Stimulated activated CD4-positive, alpha-beta T cell treated with anti-CD3 and anti-CD28 coated beads, Interleukin-12 subunit alpha, Interleukin-12 subunit beta, amount 100 ng/mL, for 48 hours (primary cell): ENCODE measurements around the gene NELFB.

Experiments
- DNase-seq, 3 donors: peaks; one replicate each; pipeline ENCODE4 v3.0.0-alpha.2; 2020; ENCODE audit warnings: low read depth in 2 of 3, low spot score in 1 of 3

NELFB gene

DNA sequence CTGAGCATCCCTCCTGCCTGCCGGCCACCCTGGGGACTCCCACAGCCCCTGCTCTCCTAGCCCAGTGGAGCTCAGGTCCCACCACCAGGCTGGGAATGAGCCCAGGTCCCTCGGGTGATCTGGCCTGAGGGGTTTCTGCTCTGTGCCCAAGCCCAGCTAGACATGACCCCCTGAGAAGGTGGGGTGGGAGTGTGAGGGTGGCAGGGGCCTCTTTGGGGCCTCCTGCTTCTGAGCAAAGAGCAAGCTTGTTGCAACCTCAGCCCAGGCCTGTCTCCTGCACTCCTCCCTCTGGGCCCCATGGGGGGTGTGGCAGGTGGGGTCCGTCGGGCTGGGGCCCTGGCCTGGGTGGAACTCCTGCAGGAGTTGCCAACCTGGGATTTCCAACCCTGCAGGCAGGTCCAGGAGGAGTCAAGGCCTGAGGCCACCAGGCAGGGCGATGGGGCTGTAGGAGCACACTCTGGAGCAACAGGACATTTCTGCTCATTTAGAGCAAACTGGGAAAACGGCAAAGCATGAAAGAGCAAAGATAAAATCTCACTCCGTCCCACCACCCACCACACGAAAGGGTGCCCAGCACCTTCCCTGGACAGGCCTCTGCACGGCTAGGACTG is 58.3 kb downstream of the NELFB start:
- DNase-seq, result no peak

DNA sequence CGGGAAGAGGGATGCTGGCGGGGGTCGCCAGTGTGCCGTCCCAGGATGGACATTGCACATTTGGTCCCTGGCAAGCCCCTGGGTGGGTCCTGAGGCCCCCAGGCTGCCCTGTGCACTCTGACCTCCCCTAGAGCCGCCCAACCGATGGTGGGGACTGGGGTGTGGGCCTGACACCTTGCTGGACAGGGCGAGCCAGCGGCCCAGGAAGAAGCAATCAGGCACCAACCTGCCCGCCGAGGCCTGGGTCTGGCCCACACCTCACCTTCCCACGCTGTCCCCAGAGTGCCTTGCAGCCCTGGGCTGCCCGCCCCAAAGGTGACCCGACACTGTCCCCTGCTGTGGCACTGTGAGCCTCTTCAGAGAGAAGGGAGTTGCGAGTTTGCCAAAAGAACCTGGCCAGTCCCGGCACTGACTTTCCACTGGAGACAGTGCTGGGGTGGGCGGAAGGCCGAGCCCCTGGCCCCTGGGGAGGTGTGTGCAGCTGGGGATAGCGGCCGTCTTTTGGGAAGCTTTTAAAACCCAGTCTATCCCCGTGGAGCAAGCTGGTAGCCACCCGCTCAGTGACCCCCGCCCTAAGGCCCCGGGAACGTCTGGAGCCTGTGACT is 58.9 kb downstream of the NELFB start:
- no peak for DNase-seq

DNA sequence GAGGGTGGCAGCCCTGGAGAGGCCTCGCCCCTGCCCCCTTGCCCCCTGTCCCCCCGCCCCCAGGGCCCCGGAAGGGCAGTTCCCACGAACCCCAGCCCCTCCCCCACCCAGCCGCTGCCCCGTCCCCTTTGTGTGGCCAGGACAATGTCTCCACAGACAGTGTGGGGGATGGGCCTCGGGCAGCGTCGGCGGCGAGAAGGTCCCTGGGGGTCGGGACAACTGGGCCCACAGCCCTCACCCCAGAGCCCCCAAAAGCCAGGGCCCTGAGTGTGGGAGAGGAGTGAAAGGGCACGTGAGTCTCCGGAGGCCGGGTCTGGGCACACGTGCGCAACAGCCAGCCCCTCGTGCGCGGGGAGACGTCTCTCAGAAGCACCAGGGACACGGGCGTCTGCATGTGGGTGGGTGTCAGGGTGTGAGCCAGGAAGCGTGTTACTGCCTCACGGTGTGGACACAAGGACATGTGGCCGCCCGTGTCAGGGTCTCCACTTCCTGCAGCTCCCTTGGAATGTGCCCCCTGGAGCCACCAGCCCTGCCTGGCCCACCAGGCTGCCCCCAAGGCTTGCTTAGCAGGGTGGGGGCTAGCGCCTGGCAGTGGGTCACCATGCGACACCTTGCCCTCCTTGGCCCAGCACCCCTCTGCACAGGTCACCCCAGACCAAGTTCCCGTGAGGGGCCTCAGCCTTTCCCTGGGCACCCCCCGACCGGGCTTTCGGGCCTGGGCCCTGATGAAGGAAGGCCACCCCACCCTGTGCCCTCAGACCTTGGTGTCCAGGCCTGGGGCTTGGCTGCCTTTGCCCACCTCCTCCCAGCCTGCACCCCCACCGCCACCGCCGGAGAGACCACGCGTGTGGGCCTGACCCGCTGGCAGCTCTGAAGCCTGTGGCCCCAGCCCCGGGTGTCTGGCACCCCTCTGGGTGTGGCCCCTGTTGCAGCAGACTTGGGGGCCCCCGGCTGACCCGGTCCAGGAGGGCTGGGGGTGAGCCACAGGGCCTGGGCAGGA is 59.7 kb downstream of the NELFB start:
- no peak for DNase-seq

DNA sequence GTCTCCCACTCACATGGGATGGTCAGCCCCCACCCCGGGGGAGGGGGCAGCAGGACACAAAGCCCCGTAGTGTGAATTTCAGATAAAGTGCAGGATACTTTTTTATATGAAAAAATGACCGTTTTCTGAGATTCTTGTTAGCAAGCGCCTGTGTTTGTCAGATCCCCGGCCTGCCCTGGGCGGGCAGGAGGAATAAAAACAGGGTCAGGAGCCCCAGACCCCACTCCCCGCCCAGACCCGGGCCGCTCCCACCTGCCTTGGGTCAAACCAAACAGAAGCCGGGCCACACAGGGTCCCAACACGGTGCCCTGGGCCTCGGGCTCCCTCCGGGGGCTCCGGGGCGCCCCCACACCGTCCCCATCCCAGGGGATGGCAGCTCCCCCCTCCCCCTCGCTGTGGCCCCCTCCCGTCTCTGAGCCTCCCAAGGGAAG is 60.5 kb downstream of the NELFB start:
- DNase-seq, result no peak

DNA sequence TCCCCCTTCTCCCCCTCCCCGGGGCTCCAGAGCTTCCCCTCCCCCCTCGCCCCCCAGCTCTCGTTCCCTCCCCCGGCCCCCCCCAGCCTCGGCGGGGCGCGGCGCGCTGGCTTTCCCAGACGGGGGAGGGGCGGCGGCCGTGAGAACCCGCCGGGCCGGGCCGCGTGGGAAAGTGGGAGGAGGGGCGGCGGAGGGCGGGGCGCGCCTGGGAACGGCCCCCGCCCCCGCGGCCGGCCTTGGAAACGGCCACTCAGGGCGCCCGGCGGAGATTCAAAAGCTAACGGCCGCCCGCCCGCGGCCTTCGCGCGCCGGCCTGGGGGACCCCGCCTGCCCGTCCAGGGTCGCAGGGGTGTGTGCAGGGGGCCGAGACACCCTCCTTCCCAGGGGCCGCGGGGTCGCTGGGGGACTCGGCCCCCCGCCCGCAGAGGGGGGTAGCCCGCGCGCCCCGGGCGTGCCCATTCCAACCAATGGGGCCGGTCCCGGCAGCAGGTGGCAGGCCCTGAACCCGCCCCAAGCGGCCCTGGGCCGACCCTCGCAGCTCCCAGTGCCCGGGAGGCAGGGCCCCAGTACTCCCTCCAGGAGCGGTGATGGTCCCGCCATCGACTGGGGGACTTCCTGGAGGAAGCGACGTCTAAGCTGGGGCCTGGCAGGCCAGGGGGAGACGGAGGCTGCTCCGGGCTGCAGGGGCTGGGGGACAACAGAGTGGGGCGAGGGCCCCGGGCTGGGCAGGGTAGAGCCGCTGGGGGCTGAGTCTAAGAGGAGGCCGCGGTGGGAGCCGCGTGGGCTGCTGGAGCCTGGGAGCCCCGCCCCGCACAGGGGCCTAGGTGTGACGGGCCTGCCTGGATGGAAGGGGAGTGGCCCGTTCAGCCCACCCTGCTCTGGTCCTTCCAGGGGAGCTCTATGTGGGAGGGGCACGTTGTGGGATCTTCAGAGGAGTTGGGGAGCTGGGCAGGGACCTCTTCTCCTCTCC is 61.2 kb downstream of the NELFB start:
- no peak for DNase-seq

DNA sequence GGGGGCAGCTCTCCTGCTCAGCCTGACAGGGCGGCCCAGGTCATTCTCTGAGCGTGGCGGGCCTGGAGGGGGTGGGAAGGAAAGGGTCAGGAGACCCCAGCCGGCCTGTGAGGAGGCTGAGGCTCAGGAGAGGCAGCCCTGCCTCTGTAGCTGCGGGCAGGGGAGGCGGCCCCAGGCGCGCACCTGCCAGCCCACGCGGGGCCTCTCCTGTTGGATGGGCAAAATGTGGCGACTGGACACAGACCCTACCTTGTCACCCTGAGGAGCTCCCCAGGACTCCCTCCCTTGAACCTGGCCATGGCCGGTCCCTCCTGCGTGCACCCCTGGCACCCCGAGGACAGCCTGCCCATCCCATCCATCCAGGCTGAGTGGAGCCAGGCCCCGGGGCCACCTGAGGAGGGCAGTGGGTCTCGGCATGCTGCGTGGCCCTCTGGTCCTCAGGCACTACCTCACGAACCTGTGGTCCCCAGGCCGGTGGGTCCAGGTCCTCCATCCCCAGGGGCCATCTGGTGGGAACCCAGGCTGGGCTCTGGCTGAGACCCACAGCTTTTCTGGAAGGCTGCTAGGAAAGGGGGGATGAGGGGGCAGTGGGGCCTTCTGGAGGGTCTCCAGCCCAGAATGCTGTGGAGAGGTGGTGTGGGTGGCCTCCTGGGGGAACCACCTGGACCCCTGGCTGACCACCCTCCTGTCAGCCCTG is 62.0 kb downstream of the NELFB start:
- DNase-seq, result no peak

DNA sequence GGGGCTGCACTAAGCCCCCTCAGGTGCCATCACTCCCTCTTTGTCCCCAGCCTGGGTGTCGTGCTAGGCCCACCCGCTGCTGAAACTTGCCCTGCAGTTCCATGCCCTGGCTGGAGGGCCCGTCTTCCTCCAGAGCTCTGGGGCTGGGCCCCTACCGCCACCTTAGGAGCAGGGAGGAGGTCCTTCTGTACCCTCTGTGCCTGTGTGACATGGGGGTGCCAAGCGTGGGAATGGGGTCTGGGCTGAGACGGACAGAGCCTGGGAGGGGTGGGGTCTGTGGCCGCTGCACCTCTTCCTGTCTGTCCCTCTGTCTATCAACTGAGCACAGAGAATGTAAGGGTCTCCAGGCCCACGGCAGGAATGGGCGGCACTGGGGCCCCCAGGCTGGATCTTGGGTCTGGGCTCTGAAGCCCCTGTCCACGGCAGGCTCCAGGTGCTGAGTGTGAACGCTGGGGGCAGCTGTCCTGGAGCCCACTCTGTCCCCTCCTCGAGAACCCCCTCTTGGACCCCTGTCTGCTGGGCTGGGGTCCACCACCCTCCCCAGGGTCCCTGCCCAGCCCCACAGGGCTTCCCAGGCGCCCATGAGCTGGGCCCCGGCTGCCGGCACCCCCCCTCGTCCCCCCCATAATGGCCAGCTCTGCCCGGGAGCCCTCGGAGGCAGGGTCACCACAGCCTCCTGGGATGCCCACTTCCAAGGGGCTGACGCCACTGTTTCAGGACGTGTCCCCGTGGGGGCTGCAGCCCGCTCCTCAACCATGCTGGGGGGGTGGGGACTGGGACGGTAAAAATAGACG is 62.8 kb downstream of the NELFB start:
- DNase-seq, result no peak

DNA sequence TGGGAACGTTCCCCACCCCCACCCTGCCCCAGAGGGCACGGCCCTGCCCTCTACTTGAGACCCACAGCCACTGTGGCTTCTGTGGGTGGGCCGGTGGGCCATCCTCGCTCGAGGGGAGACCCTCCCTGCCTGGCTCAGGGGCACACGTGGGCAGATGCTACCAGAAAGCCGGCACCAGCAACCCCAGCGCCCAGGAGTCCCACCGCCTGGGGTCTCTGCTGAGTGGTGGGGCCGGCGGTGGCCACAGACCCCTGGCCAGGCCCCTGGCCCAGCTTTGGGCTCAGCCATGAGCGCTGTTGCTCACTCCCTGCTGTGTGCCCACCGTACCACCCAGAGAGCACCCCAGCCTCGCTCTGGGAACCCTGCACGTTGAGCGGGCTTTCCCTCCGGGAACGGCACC is 63.5 kb downstream of the NELFB start:
- DNase-seq, result no peak

DNA sequence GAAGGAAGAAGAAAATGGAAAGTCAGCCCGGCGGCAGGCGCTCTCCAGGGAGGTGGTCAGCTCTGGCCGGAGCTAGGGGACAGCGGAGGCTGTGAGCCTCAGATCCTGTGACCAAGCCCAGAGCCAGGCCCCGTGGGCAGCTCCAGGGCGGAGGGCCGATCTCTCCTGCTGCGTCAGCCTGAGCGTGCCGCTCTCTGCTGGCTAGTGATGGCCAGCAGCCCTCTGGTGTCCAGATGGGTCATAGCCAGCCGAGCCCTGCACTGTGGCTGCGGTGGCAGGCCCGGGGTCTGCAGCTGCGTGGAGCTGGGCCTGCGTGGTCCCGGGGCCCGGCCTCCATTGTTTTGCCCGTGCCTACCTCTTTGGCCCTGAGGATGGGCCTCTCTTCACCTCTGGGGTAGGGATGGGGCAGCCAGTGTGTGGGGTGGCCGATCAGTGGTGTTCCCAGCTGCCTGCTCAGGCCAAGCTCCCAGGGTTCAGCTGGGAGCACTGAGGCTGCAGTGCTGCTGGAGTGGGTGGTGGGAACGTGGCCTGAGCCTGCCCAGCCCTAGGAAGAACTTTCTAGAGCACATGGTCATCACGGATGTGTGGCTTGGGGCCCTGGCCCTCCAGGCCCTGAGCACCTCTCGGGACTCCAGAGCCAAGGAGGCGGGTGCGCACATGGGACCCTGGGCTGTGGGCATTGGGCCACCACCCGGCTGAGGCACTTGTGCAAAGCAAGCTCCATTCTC is 64.0 kb downstream of the NELFB start:
- DNase-seq, result no peak

DNA sequence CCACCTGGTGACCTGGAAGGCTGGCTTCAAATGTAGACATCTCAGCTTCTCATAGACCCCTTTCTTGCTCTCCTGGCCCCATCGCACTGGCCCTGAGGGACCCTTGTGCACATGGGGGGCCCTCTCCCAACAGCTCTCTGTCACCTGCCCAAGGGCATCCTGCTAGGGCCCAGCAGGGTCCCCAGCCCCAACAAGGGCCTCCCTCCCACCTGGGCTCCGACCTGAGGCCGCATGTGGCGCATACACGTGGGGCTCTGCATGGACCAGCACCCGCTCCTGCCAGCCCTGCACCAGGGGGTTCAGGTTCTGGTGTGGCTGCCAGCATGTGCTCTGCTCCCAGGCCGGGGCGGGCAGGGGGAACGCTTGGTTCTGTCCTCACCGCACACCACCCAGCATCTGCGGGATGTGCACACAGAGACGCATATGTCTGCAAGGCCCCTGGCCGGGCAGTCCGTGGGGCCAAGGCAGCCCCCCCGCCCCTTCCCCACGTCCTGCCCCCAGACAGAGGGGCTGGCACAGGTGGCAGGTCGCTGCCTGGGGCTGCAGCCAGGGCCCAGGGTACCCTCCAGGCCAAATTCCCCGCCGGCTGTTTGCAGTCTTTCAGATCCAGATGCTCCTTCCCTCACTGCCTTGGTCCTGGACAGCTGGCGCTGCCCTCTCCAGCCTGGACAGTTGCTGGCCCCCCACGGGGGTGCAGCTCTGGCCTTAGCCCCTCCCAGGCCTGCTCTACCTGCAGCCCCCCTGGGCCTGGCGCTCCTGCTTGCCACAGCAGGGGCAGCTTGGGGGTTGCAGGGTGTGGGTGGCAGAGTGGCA is 64.8 kb downstream of the NELFB start:
- no peak for DNase-seq

DNA sequence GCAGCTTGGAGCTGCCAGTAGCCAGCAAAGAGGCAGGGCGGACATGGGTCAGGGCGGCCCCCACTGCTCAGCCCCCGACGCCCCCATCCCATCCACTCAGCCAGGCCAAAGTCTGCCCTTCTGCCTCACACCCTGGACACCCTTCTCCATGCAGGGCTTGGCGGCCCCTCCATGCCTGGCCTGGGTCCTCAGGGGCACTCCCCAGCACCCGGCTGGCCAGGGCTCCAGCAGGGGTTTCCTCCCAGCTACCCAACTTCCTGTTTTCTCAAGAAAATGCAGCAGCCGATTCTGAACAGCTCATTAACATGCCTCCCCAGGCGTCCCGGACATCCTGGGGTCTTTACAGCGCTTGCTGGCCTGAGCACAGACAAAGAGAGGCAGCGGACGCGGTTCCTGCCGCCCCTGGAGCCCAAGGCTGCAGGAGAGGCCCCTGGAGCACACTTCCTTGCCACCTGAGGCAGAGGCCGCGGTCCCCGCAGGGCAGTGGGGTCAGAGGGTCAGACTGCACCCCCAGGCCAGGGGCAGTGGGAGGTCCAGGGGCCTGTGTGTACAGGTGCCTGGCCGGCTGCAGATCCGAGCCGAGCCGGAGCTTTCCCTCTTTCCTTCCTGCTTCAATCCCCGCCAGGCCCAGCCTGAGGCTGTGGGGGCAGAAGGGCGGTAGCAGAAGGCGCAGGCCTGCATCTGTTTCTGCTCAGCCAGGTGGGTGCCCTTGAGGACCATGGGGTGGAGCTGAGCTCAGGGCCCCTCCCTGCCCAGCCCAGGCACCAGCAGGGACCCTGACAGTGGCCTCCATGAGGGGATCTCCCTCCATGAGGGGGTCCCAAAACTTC is 65.6 kb downstream of the NELFB start:
- DNase-seq, result no peak

DNA sequence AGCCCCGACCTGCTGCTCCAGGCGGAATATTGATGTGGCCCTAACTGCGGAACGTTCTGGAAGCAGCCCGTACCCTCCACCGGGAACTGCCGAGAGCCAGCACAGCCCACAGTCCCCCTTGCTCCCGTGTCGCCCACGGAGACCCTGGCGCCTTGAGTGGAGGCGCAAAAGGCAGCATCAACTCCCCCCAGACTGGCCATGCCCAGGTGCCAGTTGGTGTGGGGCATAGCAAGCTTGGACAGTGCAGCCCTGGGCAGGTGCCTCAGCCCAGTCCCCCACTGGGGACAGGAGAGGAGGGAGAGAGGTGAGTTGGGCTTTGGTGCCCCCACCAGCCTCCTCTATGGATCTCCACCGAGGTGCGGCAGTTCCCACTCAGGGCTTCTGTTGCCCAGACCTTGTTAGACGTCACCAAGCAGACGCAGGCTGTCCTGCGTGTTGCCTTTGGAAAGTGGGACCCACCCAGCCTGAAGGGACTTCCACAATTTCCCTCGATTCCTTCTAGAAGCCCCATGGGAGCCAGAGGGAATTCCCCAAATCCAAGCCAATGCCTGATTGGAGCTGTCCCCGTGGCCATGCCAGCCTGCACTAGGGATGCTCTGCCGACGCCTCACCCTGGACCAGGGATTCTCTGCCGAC is 66.7 kb downstream of the NELFB start:
- no peak for DNase-seq
